DMS53 (cell line): Measurements from ENCODE around the gene ARMH4.
"Not testable (repeated sequence)": the region's sequence is repeated elsewhere in the genome, so short reads cannot be mapped to it uniquely, and the experiment has no call there.

Experiments
- DNase-seq: peaks from one replicate; lab custom pipeline; 2025; lab: John Stamatoyannopoulos, UW

Gene ARMH4

GRCh38 chr14:58146399-58146798 is 5.6 kb downstream of the ARMH4 start:
- no peak for DNase-seq

GRCh38 chr14:58145936-58146335 is 6.1 kb downstream of the ARMH4 start:
- DNase-seq: peak; percentile 5

- DNase-seq: no peak
Observed at GRCh38 chr14:58143106-58143505, 8.9 kb downstream of the ARMH4 start.

GRCh38 chr14:58141893-58142292 is 10.1 kb downstream of the ARMH4 start:
- no peak for DNase-seq

GRCh38 chr14:58138714-58139482 is 13.1 kb downstream of the ARMH4 start:
- no peak for DNase-seq

GRCh38 chr14:58138031-58138713 is 13.8 kb downstream of the ARMH4 start:
- DNase-seq: no peak

GRCh38 chr14:58133739-58134138 is 18.3 kb downstream of the ARMH4 start:
- DNase-seq: peak; percentile 15

GRCh38 chr14:58131386-58131785 is 20.6 kb downstream of the ARMH4 start:
- DNase-seq: peak; percentile 93

GRCh38 chr14:58130116-58130782 is 21.8 kb downstream of the ARMH4 start:
- no peak for DNase-seq

GRCh38 chr14:58129208-58129607 is 22.8 kb downstream of the ARMH4 start:
- peak; percentile 19 for DNase-seq

- no peak for DNase-seq
Observed at GRCh38 chr14:58128416-58128815, 23.6 kb downstream of the ARMH4 start.

GRCh38 chr14:58122546-58122945 is 29.5 kb downstream of the ARMH4 start:
- not testable (repeated sequence) for DNase-seq

GRCh38 chr14:58121530-58122186 is 30.4 kb downstream of the ARMH4 start:
- DNase-seq: no peak

- no peak for DNase-seq
Observed at GRCh38 chr14:58119381-58119780, 32.6 kb downstream of the ARMH4 start.

GRCh38 chr14:58118097-58118815 is 33.8 kb downstream of the ARMH4 start:
- no peak for DNase-seq

GRCh38 chr14:58109744-58110143 is 42.3 kb downstream of the ARMH4 start:
- no peak for DNase-seq

- peak; percentile 66 for DNase-seq
Observed at GRCh38 chr14:58108717-58109116, 43.3 kb downstream of the ARMH4 start.

- DNase-seq: peak; percentile 81
Observed at GRCh38 chr14:58107947-58108552, 44.0 kb downstream of the ARMH4 start.

- DNase-seq: peak; percentile 70
Observed at GRCh38 chr14:58107041-58107440, 45.0 kb downstream of the ARMH4 start.

GRCh38 chr14:58106446-58106845 is 45.6 kb downstream of the ARMH4 start:
- DNase-seq: no peak

GRCh38 chr14:58104808-58105207 is 47.2 kb downstream of the ARMH4 start:
- DNase-seq: peak; percentile 81
